ENCODE results near the gene ARNT2. TPM values are rescaled to one million over a fixed set of nuclear protein-coding genes. Genes with fewer than 3 reads are reported as not detected.

The ARNT2 gene
- polyA plus RNA-seq, 1 of the 3 experiments (the other 2 are of a cell fraction): 17.0 TPM

DNA sequence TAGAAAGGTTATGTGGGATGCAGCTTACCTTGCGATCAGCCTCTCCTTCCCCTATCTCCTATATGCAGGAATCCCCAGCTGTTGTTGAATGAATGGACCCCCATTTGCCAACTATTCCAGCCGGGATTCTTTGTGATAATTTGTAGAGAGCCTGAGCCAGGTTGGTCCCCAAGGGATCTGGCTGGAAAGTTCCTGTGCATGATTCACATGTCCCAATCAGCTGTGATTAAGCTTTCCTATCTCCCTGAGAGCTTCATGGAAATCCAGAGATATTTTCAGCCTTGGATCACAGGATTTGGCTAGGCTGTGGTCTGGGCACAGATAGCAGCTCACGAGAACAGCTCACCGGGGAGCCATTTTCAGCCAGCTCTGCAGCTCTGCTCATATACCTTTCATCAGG lies 76.7 kb downstream of the ARNT2 start (continued):
- peak; percentile 68; the same call in 1 of the 2 replicates for TF ChIP-seq FOXM1 (IDR thresholded peaks at IDR 0.05; ENCODE audit: low read depth)
- TF ChIP-seq, protein P1, sequence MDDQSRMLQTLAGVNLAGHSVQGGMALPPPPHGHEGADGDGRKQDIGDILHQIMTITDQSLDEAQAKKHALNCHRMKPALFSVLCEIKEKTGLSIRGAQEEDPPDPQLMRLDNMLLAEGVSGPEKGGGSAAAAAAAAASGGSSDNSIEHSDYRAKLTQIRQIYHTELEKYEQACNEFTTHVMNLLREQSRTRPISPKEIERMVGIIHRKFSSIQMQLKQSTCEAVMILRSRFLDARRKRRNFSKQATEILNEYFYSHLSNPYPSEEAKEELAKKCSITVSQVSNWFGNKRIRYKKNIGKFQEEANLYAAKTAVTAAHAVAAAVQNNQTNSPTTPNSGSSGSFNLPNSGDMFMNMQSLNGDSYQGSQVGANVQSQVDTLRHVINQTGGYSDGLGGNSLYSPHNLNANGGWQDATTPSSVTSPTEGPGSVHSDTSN (IDR thresholded peaks at IDR 0.05): peak; percentile 88
- TF ChIP-seq MXI1 (IDR thresholded peaks at IDR 0.05; ENCODE audit: low read depth, low read length): no peak
- TF ChIP-seq, protein P2, sequence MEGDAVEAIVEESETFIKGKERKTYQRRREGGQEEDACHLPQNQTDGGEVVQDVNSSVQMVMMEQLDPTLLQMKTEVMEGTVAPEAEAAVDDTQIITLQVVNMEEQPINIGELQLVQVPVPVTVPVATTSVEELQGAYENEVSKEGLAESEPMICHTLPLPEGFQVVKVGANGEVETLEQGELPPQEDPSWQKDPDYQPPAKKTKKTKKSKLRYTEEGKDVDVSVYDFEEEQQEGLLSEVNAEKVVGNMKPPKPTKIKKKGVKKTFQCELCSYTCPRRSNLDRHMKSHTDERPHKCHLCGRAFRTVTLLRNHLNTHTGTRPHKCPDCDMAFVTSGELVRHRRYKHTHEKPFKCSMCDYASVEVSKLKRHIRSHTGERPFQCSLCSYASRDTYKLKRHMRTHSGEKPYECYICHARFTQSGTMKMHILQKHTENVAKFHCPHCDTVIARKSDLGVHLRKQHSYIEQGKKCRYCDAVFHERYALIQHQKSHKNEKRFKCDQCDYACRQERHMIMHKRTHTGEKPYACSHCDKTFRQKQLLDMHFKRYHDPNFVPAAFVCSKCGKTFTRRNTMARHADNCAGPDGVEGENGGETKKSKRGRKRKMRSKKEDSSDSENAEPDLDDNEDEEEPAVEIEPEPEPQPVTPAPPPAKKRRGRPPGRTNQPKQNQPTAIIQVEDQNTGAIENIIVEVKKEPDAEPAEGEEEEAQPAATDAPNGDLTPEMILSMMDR (IDR thresholded peaks at IDR 0.05): no peak
- no peak for TF ChIP-seq RFX5 (IDR thresholded peaks at IDR 0.05; ENCODE audit: low read length)
- TF ChIP-seq TEAD4 (IDR thresholded peaks at IDR 0.05; ENCODE audit: borderline replicate concordance, insufficient read depth): peak; percentile 90
- peak; percentile 28; the same call in 1 of the 2 replicates for TF ChIP-seq GABPA (IDR thresholded peaks at IDR 0.05; ENCODE audit: low read depth)
- TF ChIP-seq, protein P3, sequence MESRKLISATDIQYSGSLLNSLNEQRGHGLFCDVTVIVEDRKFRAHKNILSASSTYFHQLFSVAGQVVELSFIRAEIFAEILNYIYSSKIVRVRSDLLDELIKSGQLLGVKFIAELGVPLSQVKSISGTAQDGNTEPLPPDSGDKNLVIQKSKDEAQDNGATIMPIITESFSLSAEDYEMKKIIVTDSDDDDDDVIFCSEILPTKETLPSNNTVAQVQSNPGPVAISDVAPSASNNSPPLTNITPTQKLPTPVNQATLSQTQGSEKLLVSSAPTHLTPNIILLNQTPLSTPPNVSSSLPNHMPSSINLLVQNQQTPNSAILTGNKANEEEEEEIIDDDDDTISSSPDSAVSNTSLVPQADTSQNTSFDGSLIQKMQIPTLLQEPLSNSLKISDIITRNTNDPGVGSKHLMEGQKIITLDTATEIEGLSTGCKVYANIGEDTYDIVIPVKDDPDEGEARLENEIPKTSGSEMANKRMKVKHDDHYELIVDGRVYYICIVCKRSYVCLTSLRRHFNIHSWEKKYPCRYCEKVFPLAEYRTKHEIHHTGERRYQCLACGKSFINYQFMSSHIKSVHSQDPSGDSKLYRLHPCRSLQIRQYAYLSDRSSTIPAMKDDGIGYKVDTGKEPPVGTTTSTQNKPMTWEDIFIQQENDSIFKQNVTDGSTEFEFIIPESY (IDR thresholded peaks at IDR 0.05; ENCODE audit: borderline replicate concordance, low read depth): peak; percentile 58; the same call in 1 of the 2 replicates
- no peak for TF ChIP-seq GATA2 (CRISPR knock-in tag; IDR thresholded peaks at IDR 0.05)
- TF ChIP-seq FOXJ3 (CRISPR knock-in tag; IDR thresholded peaks at IDR 0.05): no peak
- 0 out of 2 replicates have a peak, but pooled peaks have one; percentile 54 for TF ChIP-seq MEF2A (IDR thresholded peaks at IDR 0.05; ENCODE audit: borderline replicate concordance, low read depth)
- TF ChIP-seq POLR2AphosphoS5 (IDR thresholded peaks at IDR 0.05; ENCODE audit: low read depth, low read length): peak; percentile 49; the same call in 1 of the 2 replicates
- TF ChIP-seq SMC3 (IDR thresholded peaks at IDR 0.05; ENCODE audit: low read depth, low read length): no peak
- TF ChIP-seq RCOR1 (IDR thresholded peaks at IDR 0.05; ENCODE audit: low read length): no peak
- TF ChIP-seq, protein P4, sequence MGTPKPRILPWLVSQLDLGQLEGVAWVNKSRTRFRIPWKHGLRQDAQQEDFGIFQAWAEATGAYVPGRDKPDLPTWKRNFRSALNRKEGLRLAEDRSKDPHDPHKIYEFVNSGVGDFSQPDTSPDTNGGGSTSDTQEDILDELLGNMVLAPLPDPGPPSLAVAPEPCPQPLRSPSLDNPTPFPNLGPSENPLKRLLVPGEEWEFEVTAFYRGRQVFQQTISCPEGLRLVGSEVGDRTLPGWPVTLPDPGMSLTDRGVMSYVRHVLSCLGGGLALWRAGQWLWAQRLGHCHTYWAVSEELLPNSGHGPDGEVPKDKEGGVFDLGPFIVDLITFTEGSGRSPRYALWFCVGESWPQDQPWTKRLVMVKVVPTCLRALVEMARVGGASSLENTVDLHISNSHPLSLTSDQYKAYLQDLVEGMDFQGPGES (IDR thresholded peaks at IDR 0.05; ENCODE audit: low read depth, low read length): no peak
- TF ChIP-seq EZH2phosphoT487 (IDR thresholded peaks at IDR 0.05; ENCODE audit: borderline replicate concordance, low read depth): no peak
- TF ChIP-seq, protein P5, sequence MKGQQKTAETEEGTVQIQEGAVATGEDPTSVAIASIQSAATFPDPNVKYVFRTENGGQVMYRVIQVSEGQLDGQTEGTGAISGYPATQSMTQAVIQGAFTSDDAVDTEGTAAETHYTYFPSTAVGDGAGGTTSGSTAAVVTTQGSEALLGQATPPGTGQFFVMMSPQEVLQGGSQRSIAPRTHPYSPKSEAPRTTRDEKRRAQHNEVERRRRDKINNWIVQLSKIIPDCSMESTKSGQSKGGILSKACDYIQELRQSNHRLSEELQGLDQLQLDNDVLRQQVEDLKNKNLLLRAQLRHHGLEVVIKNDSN (IDR thresholded peaks at IDR 0.05; ENCODE audit: borderline replicate concordance, low read depth): no peak
- peak; percentile 93 for TF ChIP-seq JUND (IDR thresholded peaks at IDR 0.05)
